Mesenteric fat pad (tissue), 1 donor: Measurements from ENCODE around the gene CCDC167. TPM values are rescaled to one million over a fixed set of nuclear protein-coding genes. Genes with fewer than 3 reads are reported as not detected.

Source experiments
- DNase-seq: peaks from one replicate; pipeline ENCODE4 v3.0.0-alpha.2; 2020; ENCODE audit warnings: low spot score
- total RNA-seq: library from RNA; stranded (reverse); fragmentation: NEBNext Ultra II Directional; extraction: Animal tissue kit (Norgen Biotek cat#: 25700); gene quantifications from one replicate; pipeline ENCODE4 v1.2.1, GENCODE V29; 2021
- donor health status: DM: yes; HTN: yes; CAD: no.

Gene CCDC167
- total RNA-seq, 1 donor from 2014 or later = 14.6 TPM

DNA sequence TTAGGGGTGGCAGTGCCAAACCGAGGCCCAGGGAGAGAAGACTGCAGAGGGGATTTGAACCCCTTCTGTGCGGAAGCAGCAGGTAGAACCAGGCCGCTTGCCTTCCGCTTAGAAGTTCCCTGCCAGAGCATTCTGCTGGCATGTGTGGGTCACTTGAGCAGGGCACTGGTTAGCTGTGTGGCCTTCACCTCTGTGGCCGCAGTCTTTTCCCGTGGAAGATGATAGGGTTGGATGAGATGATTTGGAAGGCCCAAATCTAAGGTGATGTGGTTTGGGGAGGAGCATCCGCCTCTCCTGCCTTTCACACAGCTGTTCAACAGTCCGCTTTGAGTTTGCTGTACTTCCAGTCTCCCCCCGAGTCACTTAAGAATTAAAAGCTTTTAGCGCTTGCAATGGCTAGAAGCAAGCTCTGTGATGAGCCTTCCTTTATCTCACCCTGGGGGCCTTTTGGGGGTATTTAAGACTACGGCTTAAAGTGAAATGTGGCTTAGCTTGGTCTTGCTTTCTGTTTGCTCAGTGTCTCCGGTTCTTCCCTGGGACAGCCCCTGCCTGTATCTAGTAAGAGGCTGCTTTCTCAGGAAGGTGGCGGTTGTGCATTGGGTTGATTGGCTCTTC lies 65.9 kb downstream of the CCDC167 start:
- DNase-seq = no peak

Other genes with a start within 250 kb of the CCDC167 start
- 8.7 TPM for gene TBC1D22B, start 242.1 kb downstream of the CCDC167 start, total RNA-seq
- gene TMEM217, start 241.7 kb downstream of the CCDC167 start, total RNA-seq = 0.51 TPM
- gene RNF8, start 145.9 kb downstream of the CCDC167 start, total RNA-seq = 11.3 TPM
- gene CMTR1, start 66.7 kb downstream of the CCDC167 start, total RNA-seq = 28.5 TPM
- 4.0 TPM for gene MDGA1, start 198.0 kb upstream of the CCDC167 start, total RNA-seq